Memory B cell (primary cell): ENCODE data around the gene ABCD3.

ENCODE experiments used
- ATAC-seq: fragments of 150-1000 bp; cut with Tn5 transposase; 2 replicates; pipeline ENCODE4 v1.10.0; 2021; ENCODE audit warnings: low read depth, mild to moderate bottlenecking, moderate library complexity
- DNase-seq, 2 donors: peaks; one replicate each; pipeline ENCODE4 v3.0.0; 2022; ENCODE audit warnings: low spot score in 2 of 2
- H3K27ac Mint-ChIP-seq: one replicate; pipeline ENCODE4 v1.8.0; 2022; ENCODE audit warnings: mild to moderate bottlenecking, moderate library complexity, mixed read lengths
- H3K27me3 Mint-ChIP-seq: one replicate; pipeline ENCODE4 v1.8.0; 2022; ENCODE audit warnings: mixed read lengths
- H3K36me3 Mint-ChIP-seq: one replicate; pipeline ENCODE4 v1.8.0; 2022; ENCODE audit warnings: mild to moderate bottlenecking, mixed read lengths
- H3K4me1 Mint-ChIP-seq: one replicate; pipeline ENCODE4 v1.8.0; 2022; ENCODE audit warnings: mixed read lengths
- H3K4me3 Mint-ChIP-seq: one replicate; pipeline ENCODE4 v1.8.0; 2022; ENCODE audit warnings: mild to moderate bottlenecking, moderate library complexity, mixed read lengths
- H3K9me3 Mint-ChIP-seq: one replicate; pipeline ENCODE4 v1.8.0; 2022; ENCODE audit warnings: mixed read lengths

ABCD3 gene

DNA sequence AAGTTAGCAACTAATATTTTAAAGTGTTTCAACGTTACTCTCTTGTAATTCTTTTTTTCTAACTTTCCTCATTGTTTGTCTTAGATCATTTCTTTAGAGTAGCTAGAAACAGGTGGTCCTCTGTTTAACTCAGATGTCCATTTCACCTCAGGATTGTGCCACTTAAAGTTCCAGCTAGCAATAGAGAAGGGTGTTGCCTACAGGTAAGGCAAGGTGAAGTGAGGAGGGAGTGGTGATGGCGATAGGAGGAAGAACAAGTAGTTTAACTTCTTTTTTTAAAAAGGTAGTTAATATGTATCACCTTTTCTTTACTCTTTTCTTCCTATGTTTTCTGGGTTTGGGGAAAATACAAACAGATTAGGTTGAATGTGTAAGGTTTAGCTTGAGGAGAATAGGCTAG, 44.4 kb downstream of the ABCD3 start:
- H3K27ac Mint-ChIP-seq: peak overlapping the region; percentile 39
- H3K4me3 Mint-ChIP-seq: no peak overlapping the region
- no peaks in the 10 kb centered on the region for H3K9me3 Mint-ChIP-seq
- no peaks in the 10 kb centered on the region for H3K27me3 Mint-ChIP-seq
- ATAC-seq (no peak), DNase-seq (no peak)
- peaks cover 33% of the 10 kb centered on the region for H3K36me3 Mint-ChIP-seq
- H3K4me1 Mint-ChIP-seq: peaks cover 4% of the 10 kb centered on the region

DNA sequence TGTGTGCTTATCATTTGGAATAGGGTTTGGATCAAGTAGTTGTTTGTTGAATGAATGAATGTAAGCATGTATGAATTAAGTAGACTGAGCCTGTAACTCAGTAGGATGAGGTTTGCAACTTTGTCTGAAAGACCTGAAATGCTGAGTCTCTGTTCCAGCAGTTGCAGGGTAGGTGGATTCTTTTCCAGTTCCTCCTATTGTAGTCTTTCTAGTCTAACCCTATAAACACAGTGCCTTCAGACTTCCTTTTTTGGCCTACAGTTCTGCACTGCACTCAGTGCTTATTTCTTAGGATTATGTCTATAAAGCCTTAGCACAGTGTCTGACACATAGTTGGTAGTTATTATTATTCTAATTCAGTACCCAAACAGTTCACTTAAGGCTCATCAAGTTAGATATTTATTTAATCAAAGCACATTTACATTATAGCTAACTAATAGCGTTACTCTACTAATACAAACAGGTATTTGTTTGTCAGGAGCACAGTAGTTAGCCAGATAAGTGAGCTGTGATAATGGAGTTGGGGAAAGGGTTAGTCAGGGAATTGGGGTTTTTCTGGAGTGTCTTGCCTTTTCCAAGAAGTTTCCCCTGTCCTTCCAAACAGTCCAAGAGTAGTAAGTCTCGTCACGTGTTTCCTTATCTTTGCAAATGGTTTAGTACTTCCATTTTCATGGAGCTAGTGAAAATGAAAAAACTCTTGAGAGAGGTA, 45.0 kb downstream of the ABCD3 start:
- Mint-ChIP-seq H3K9me3 (no peaks in the 10 kb centered on the region), H3K4me3 (no peak overlapping the region), H3K27ac (peak overlapping the region; percentile 39), H3K36me3 (peaks cover 33% of the 10 kb centered on the region), H3K27me3 (no peaks in the 10 kb centered on the region), H3K4me1 (peaks cover 4% of the 10 kb centered on the region)
- ATAC-seq (no peak), DNase-seq (no peak)

- ATAC-seq (peak; percentile 43), DNase-seq (peak in 1 of 2 donors; percentile 7)
- H3K4me3 Mint-ChIP-seq: no peak overlapping the region
- H3K36me3 Mint-ChIP-seq: peaks cover 33% of the 10 kb centered on the region
- no peak overlapping the region for H3K27ac Mint-ChIP-seq
- H3K27me3 Mint-ChIP-seq: no peaks in the 10 kb centered on the region
- no peaks in the 10 kb centered on the region for H3K9me3 Mint-ChIP-seq
- H3K4me1 Mint-ChIP-seq: peaks cover 4% of the 10 kb centered on the region
Measured at GRCh38 chr1:94463765-94464330, 45.7 kb downstream of the ABCD3 start.

DNA sequence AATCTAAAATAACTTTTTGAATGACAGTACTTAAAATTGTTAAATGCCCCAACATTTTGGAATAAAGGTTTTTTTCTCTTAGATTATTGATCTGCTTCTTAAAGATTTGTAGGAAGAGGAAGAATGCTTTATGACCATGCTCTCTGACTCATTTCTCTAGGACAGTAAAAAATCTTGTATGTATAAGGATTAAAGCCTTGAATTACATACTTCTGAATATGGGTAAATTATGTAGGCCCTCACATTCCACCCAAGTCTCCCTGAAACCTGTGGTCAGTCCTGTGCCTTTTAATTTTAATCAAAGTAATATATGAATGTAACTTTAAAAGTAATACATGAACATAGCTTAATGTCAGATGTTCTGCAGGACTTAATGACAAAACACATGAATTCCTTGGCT, 50.5 kb downstream of the ABCD3 start:
- Mint-ChIP-seq H3K9me3 (no peaks in the 10 kb centered on the region), H3K27me3 (no peaks in the 10 kb centered on the region), H3K36me3 (peaks cover 21% of the 10 kb centered on the region), H3K4me3 (no peak overlapping the region), H3K27ac (no peak overlapping the region), H3K4me1 (peaks cover 2% of the 10 kb centered on the region)
- ATAC-seq (no peak), DNase-seq (no peak)

GRCh38 chr1:94471271-94471670, 53.1 kb downstream of the ABCD3 start:
- no peak for ATAC-seq

DNA sequence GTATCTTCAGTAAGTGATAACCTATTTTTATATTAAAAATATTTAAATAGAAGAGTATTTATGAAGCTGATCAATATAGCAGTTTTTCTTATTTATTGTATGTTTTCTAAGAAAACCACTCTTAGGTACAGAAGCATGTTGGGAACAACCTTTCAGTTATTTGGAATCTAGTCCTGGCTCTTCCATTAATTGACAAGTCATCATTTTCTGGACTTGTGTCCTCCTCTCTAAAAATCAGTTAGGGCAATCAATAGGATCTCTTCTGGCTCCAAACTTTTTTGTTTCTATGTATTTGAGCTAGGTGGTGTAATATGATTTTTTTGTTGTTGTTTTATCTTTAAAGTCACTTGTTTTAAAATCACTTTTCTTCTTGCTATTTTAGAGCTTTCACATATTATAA, 57.0 kb downstream of the ABCD3 start:
- Mint-ChIP-seq H3K4me1 (no peaks in the 10 kb centered on the region), H3K4me3 (no peak overlapping the region), H3K36me3 (peaks cover 8% of the 10 kb centered on the region), H3K27ac (no peak overlapping the region), H3K27me3 (no peaks in the 10 kb centered on the region), H3K9me3 (no peaks in the 10 kb centered on the region)
- ATAC-seq (no peak), DNase-seq (no peak)

More at GRCh38 chr1:94471271-94471670, 53.1 kb downstream of the ABCD3 start:
- Mint-ChIP-seq H3K4me1 (no peaks in the 10 kb centered on the region), H3K36me3 (peaks cover 16% of the 10 kb centered on the region), H3K27me3 (no peaks in the 10 kb centered on the region), H3K9me3 (no peaks in the 10 kb centered on the region), H3K27ac (no peak overlapping the region), H3K4me3 (no peak overlapping the region)
- DNase-seq: no peak

- H3K4me3 Mint-ChIP-seq: no peak overlapping the region
- DNase-seq (no peak), ATAC-seq (no peak)
- H3K27me3 Mint-ChIP-seq: no peaks in the 10 kb centered on the region
- H3K9me3 Mint-ChIP-seq: no peaks in the 10 kb centered on the region
- H3K36me3 Mint-ChIP-seq: peaks cover 21% of the 10 kb centered on the region
- no peak overlapping the region for H3K27ac Mint-ChIP-seq
- H3K4me1 Mint-ChIP-seq: no peaks in the 10 kb centered on the region
Measured at GRCh38 chr1:94479682-94480081, 61.5 kb downstream of the ABCD3 start.

DNA sequence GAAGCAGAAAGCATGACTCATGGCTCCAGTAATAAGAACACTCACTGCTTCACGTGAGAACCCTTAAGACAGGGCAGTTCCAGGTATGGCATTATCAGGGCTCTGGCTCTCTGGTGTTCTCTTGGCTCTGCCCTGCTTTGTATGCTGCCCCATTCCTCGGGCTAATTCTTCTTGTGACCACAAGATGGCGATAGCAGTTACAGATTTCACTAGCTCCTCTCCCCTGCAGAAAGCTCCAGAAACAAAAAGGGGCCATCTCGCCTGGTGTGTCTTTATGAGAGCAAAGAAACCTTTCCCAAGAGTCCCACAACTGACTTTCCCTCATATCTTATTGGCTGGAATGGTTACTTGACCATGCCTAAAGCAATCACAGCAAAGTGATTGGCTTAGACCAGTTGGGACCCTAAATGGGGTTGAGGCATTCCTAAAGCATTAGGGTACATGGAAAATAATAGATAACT, 63.3 kb downstream of the ABCD3 start:
- Mint-ChIP-seq H3K27me3 (no peaks in the 10 kb centered on the region), H3K9me3 (no peaks in the 10 kb centered on the region), H3K36me3 (peaks cover 20% of the 10 kb centered on the region), H3K27ac (no peak overlapping the region), H3K4me3 (no peak overlapping the region), H3K4me1 (no peaks in the 10 kb centered on the region)
- DNase-seq (peak; percentile 40 to 43), ATAC-seq (peak; percentile 72)

DNA sequence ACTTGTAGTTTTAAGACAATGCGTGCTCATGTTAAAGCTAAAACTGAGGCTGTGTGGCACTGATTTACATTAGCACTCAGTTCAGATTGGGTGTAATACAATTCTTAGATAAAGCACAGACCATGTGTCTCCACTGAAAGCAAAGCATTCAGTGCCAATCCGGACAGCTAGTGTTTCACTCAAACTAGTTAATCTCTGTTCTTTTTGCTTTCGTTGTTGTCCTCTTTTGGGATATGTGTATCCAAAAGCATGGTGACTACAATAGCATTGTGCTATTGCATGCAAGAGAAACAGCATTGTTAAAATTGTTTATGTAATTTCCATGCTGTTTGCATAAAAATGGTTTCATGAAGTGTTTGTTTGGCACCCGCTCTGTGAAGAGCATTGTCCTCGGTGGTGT, 68.8 kb downstream of the ABCD3 start:
- H3K4me1 Mint-ChIP-seq: no peaks in the 10 kb centered on the region
- peaks cover 41% of the 10 kb centered on the region for H3K36me3 Mint-ChIP-seq
- H3K27ac Mint-ChIP-seq: no peak overlapping the region
- H3K27me3 Mint-ChIP-seq: no peaks in the 10 kb centered on the region
- DNase-seq: no peak
- H3K4me3 Mint-ChIP-seq: no peak overlapping the region
- H3K9me3 Mint-ChIP-seq: no peaks in the 10 kb centered on the region
- ATAC-seq: no peak

- H3K4me3 Mint-ChIP-seq: no peak overlapping the region
- H3K4me1 Mint-ChIP-seq: no peaks in the 10 kb centered on the region
- H3K36me3 Mint-ChIP-seq: peaks cover 36% of the 10 kb centered on the region
- no peaks in the 10 kb centered on the region for H3K9me3 Mint-ChIP-seq
- no peaks in the 10 kb centered on the region for H3K27me3 Mint-ChIP-seq
- ATAC-seq (no peak), DNase-seq (no peak)
- no peak overlapping the region for H3K27ac Mint-ChIP-seq
Measured at GRCh38 chr1:94490556-94490955, 72.4 kb downstream of the ABCD3 start.

DNA sequence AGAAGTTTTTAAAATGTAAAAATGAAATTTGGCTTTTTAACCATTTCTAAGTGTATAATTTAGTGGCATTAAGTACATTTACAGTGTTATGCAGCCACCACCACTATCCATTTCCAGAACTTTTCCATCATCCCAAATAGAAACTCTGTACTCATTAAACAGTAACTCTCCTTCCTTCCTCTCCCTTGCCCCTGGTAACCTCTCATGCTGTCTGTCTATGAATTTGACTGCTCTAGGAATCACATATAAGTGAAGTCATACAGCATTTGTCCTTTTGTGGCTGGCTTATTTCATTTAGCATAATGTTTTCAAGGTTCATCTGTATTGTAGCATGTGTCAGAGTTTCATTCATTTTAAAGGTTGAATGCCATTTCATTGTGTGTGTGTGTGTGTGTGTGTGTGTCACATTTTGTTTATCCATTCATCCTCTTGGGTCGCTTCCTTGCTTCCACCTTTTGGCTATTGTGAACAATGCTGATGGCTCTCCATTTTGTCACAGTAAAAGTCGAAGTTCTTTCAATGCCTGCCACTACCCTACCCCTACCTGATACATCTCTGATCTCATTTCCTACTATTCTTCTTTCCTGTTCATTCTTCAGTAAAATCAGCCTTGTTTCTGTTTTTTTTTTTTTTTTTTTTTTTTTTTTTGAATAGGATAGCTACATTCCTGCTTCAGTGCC, 78.0 kb downstream of the ABCD3 start:
- Mint-ChIP-seq H3K27me3 (no peaks in the 10 kb centered on the region), H3K9me3 (no peaks in the 10 kb centered on the region), H3K36me3 (peaks cover 32% of the 10 kb centered on the region), H3K27ac (no peak overlapping the region), H3K4me1 (no peaks in the 10 kb centered on the region), H3K4me3 (no peak overlapping the region)
- no peak for DNase-seq
- ATAC-seq: no peak

GRCh38 chr1:94501426-94501825, 83.2 kb downstream of the ABCD3 start:
- Mint-ChIP-seq H3K4me3 (no peak overlapping the region), H3K9me3 (no peaks in the 10 kb centered on the region), H3K4me1 (peaks cover 5% of the 10 kb centered on the region), H3K36me3 (peaks cover 39% of the 10 kb centered on the region), H3K27me3 (no peaks in the 10 kb centered on the region), H3K27ac (no peak overlapping the region)
- ATAC-seq: no peak
- no peak for DNase-seq

DNA sequence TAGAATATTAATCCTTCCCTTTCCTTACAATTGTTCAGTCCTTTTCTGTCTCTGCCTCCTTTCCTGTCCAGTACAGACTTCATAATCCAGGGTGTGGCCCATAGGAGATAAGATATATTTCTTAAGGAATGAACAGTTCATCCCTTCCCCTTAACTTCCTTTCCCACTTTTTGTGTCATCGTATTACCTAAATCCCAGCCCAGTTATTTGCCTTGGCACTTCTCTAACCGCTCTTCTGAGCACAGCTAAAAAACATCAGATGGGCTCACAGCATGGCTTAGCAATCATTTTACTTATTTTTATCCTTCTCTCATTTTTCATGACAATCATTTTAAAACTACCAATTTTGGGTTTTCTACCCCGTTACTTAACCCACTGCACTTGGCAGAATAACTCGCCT, 83.7 kb downstream of the ABCD3 start:
- H3K27me3 Mint-ChIP-seq: no peaks in the 10 kb centered on the region
- H3K36me3 Mint-ChIP-seq: peaks cover 40% of the 10 kb centered on the region
- DNase-seq: no peak
- no peak overlapping the region for H3K27ac Mint-ChIP-seq
- no peak for ATAC-seq
- no peaks in the 10 kb centered on the region for H3K9me3 Mint-ChIP-seq
- H3K4me1 Mint-ChIP-seq: peaks cover 5% of the 10 kb centered on the region
- H3K4me3 Mint-ChIP-seq: no peak overlapping the region

DNA sequence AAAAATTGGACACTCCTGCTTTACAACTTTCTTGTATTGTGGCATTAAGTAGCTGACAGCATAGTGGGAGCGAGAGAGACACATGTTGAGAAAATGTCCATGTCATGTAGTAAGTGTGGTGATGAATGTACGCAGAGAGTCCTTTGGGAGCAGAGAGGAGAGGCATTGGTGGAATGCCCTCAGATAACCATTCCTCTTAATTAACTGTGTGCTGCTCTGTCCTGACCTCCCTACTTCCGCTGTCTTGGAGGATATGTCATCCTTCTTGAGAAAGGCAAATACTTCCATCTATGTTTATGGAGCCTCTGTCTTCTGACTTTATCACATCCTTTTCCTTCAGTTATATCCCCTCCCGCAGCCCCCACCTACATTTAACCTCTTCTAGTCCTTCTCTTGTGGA, 85.0 kb downstream of the ABCD3 start:
- H3K27ac Mint-ChIP-seq: no peak overlapping the region
- H3K4me1 Mint-ChIP-seq: peaks cover 5% of the 10 kb centered on the region
- no peak for DNase-seq
- H3K9me3 Mint-ChIP-seq: no peaks in the 10 kb centered on the region
- no peak for ATAC-seq
- no peak overlapping the region for H3K4me3 Mint-ChIP-seq
- H3K36me3 Mint-ChIP-seq: peaks cover 37% of the 10 kb centered on the region
- H3K27me3 Mint-ChIP-seq: no peaks in the 10 kb centered on the region
